ENCODE measurements around the gene CLEC3A. TPM values are rescaled to one million over a fixed set of nuclear protein-coding genes. Genes with fewer than 3 reads are reported as not detected.

CLEC3A gene
- polyA plus RNA-seq, 1 donor (not counting 4 experiments of a cell fraction or from before 2014, with no cell fraction given) = not detected

DNA sequence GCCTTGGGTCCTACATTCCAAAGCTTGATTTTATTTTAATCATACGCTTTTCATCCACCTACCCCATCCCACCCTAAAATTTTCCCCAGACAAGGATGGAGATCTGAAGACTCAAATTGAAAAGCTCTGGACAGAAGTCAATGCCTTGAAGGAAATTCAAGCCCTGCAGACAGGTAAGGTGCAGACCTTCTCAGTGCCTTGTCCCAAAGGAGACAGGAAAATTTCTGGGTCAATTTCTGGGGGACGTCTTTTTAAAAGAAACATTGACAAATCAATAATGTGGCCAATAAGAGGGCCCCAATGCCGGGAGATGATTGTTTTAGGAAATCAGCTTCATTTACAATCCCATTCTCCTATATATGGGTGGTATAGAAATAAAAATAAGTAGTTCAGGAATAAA lies 5.7 kb downstream of the CLEC3A start:
- H4K20me1 ChIP-seq (ENCODE audit: control insufficient read depth, extremely low read depth, insufficient read depth, low read length) = no peaks in the 10 kb centered on the region
- no peak overlapping the region for H3K4me3 ChIP-seq (ENCODE audit: control insufficient read depth in 2 of 3, extremely low read depth in 1 of 3, insufficient read depth in 2 of 3, low read depth in 1 of 3, low read length in 3 of 3)
- DNase-seq (ENCODE audit: low read depth, low spot score) (no peak), FAIRE-seq (no peak)
- dilution Hi-C loops (cut with MboI; ENCODE audit: extremely low pct_ligation_motif_present, low sequenced_read_pairs) = no loop called here
- H3K79me2 ChIP-seq (ENCODE audit: control insufficient read depth, insufficient read depth, low read length) = no peaks in the 10 kb centered on the region
- H3K9me1 ChIP-seq (ENCODE audit: control insufficient read depth, extremely low read depth, insufficient read depth, low read length) = no peaks in the 10 kb centered on the region
- H3K36me3 ChIP-seq (ENCODE audit: control insufficient read depth in 2 of 2, extremely low read depth in 1 of 2, insufficient read depth in 2 of 2, low read length in 2 of 2) = no peaks in the 10 kb centered on the region
- H2AFZ ChIP-seq (ENCODE audit: control insufficient read depth, low read length) = no peak overlapping the region
- TF ChIP-seq, protein P1, sequence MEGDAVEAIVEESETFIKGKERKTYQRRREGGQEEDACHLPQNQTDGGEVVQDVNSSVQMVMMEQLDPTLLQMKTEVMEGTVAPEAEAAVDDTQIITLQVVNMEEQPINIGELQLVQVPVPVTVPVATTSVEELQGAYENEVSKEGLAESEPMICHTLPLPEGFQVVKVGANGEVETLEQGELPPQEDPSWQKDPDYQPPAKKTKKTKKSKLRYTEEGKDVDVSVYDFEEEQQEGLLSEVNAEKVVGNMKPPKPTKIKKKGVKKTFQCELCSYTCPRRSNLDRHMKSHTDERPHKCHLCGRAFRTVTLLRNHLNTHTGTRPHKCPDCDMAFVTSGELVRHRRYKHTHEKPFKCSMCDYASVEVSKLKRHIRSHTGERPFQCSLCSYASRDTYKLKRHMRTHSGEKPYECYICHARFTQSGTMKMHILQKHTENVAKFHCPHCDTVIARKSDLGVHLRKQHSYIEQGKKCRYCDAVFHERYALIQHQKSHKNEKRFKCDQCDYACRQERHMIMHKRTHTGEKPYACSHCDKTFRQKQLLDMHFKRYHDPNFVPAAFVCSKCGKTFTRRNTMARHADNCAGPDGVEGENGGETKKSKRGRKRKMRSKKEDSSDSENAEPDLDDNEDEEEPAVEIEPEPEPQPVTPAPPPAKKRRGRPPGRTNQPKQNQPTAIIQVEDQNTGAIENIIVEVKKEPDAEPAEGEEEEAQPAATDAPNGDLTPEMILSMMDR (optimal IDR thresholded peaks at IDR 0.05 in 1 of 3, IDR thresholded peaks at IDR 0.05 in 1 of 3, conservative IDR thresholded peaks at IDR 0.05 in 1 of 3; ENCODE audit: extremely low read depth in 1 of 3, insufficient read depth in 2 of 3, low read length in 3 of 3) = no peak
- TF ChIP-seq EZH2 (IDR thresholded peaks at IDR 0.05; ENCODE audit: low read length) = no peak
- H3K9me3 ChIP-seq (ENCODE audit: control insufficient read depth, low read depth, low read length) = no peaks in the 10 kb centered on the region
- no peaks in the 10 kb centered on the region for H3K27me3 ChIP-seq (ENCODE audit: control insufficient read depth, extremely low read depth, insufficient read depth, low read length)
- H3K4me2 ChIP-seq (ENCODE audit: control insufficient read depth, extremely low read depth, insufficient read depth, low read depth, low read length) = no peak overlapping the region
- no peak overlapping the region for H3K27ac ChIP-seq (ENCODE audit: control insufficient read depth, insufficient read depth, low read length)
- no peaks in the 10 kb centered on the region for H3K4me1 ChIP-seq (ENCODE audit: control insufficient read depth, extremely low read depth, insufficient read depth, low read length)
- no peak overlapping the region for H3K9ac ChIP-seq (ENCODE audit: control insufficient read depth, extremely low read depth, insufficient read depth, low read length)

DNA sequence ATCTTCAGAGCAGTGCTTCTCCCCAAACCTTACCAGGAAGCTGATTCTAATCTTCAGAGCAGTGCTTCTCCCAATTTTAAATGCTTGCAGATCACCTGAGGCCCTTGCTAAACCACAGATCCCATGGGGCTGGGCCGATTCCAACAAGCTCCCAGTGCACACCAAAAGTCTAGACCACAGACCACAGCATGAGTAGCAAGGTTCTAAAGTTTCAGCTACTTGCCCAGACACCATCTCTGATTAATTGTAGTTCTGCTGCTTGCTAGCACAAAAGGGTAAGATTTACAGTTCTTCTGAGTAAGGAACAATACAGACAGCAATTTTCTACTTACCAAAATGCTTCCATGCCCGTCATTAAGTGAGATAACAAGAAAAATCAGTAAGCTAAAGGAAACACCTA lies 12.2 kb downstream of the CLEC3A start:
- Histone ChIP-seq H3K27ac (ENCODE audit: control insufficient read depth, insufficient read depth, low read length) (no peak overlapping the region), H2AFZ (ENCODE audit: control insufficient read depth, low read length) (no peak overlapping the region), H3K9ac (ENCODE audit: control insufficient read depth, extremely low read depth, insufficient read depth, low read length) (no peak overlapping the region), H3K4me1 (ENCODE audit: control insufficient read depth, extremely low read depth, insufficient read depth, low read length) (peaks cover 8% of the 10 kb centered on the region), H3K9me3 (ENCODE audit: control insufficient read depth, low read depth, low read length) (no peaks in the 10 kb centered on the region), H3K4me3 (ENCODE audit: control insufficient read depth in 2 of 3, extremely low read depth in 1 of 3, insufficient read depth in 2 of 3, low read depth in 1 of 3, low read length in 3 of 3) (no peak overlapping the region), H3K79me2 (ENCODE audit: control insufficient read depth, insufficient read depth, low read length) (no peaks in the 10 kb centered on the region), H3K27me3 (ENCODE audit: control insufficient read depth, extremely low read depth, insufficient read depth, low read length) (peaks cover 4% of the 10 kb centered on the region), H3K4me2 (ENCODE audit: control insufficient read depth, extremely low read depth, insufficient read depth, low read depth, low read length) (no peak overlapping the region), H3K36me3 (ENCODE audit: control insufficient read depth in 2 of 2, extremely low read depth in 1 of 2, insufficient read depth in 2 of 2, low read length in 2 of 2) (no peaks in the 10 kb centered on the region), H3K9me1 (ENCODE audit: control insufficient read depth, extremely low read depth, insufficient read depth, low read length) (no peaks in the 10 kb centered on the region), H4K20me1 (ENCODE audit: control insufficient read depth, extremely low read depth, insufficient read depth, low read length) (no peaks in the 10 kb centered on the region)
- dilution Hi-C loops (cut with MboI; ENCODE audit: extremely low pct_ligation_motif_present, low sequenced_read_pairs) = no loop called here
- FAIRE-seq (no peak), DNase-seq (ENCODE audit: low read depth, low spot score) (peak; percentile 7)
- TF ChIP-seq, protein P1 (optimal IDR thresholded peaks at IDR 0.05 in 1 of 3, IDR thresholded peaks at IDR 0.05 in 1 of 3, conservative IDR thresholded peaks at IDR 0.05 in 1 of 3; ENCODE audit: extremely low read depth in 1 of 3, insufficient read depth in 2 of 3, low read length in 3 of 3) = no peak
- TF ChIP-seq EZH2 (IDR thresholded peaks at IDR 0.05; ENCODE audit: low read length) = no peak
